Kidney (tissue), 14 donors: ENCODE measurements around the gene MED7. TPM values are rescaled to one million over a fixed set of nuclear protein-coding genes. Genes with fewer than 3 reads are reported as not detected.

Source experiments
- DNase-seq, 5 donors: peaks; one replicate each; pipeline ENCODE4 v3.0.0-alpha.2; 2013 to 2020
- FAIRE-seq: peaks from 2 replicates; lab custom pipeline; 2012; peaks lifted over from hg19 to GRCh38; lab: Jason Lieb, UNC
- H3K27ac ChIP-seq, 2 donors: one replicate each; pipeline ENCODE4 v1.7.0; 2013; ENCODE audit warnings: low read depth in 2 of 2, low read length in 2 of 2, inconsistent platforms in 1 of 2
- H3K27me3 ChIP-seq: one replicate; pipeline ENCODE4 v1.7.1; 2013; ENCODE audit warnings: low read length, inconsistent platforms; ENCODE audit not compliant: control insufficient read depth, insufficient read depth
- H3K36me3 ChIP-seq, 3 donors: one replicate each; pipeline versions ENCODE4 v1.7.0 to v1.7.1; 2013; ENCODE audit warnings: low read length in 3 of 3, control low read depth in 1 of 3, inconsistent platforms in 1 of 3; ENCODE audit not compliant: insufficient read depth in 3 of 3, control insufficient read depth in 2 of 3
- H3K4me1 ChIP-seq, 3 donors: one replicate each; pipeline versions ENCODE4 v1.7.0 to v1.7.1; 2013; ENCODE audit warnings: low read length in 3 of 3, inconsistent platforms in 1 of 3, low read depth in 1 of 3; ENCODE audit not compliant: control insufficient read depth in 2 of 3, insufficient read depth in 2 of 3
- H3K4me3 ChIP-seq, 3 donors: one replicate each; pipeline versions ENCODE4 v1.7.0 to v1.8.1; 2013; ENCODE audit warnings: low read length in 3 of 3, control low read depth in 1 of 3, inconsistent platforms in 1 of 3
- H3K9ac ChIP-seq, 3 donors: one replicate each; pipeline versions ENCODE4 v1.7.0 to v1.7.1; 2013; ENCODE audit warnings: low read length in 3 of 3, control low read depth in 1 of 3, inconsistent platforms in 1 of 3
- H3K9me3 ChIP-seq, 3 donors: one replicate each; pipeline versions ENCODE4 v1.7.0 to v1.7.1; 2013; ENCODE audit warnings: low read length in 3 of 3, control low read depth in 1 of 3, inconsistent platforms in 1 of 3; ENCODE audit not compliant: control insufficient read depth in 2 of 3, insufficient read depth in 1 of 3
- CTCF ChIP-seq: IDR thresholded peaks from 3 replicates; pipeline ENCODE4 v1.5.1; 2012; ENCODE audit warnings: mild to moderate bottlenecking, moderate library complexity, borderline replicate concordance; ENCODE audit not compliant: insufficient read depth; ENCODE audit errors: extremely low read depth
- intact Hi-C: fragments of 100-400 bp; cut with DNase I; formaldehyde crosslinking; loops from one replicate; pipeline ENCODE4 v1.11.1; 2022
- polyA plus RNA-seq: library from polyadenylated mRNA; stranded (reverse); fragments of 350-450 nt; fragmentation: Illumina TruSeq; extraction: RNeasy Lipid Tissue Mini Kit (QIAGEN cat#74804); gene quantifications from one replicate; pipeline ENCODE4 v1.2.3, GENCODE V29; 2014; ENCODE audit warnings: low read depth, low replicate concordance; ENCODE audit not compliant: insufficient read depth
- total RNA-seq: library from RNA; stranded (reverse); fragmentation: NEBNext Ultra II Directional; extraction: Animal tissue kit (Norgen Biotek cat#: 25700); gene quantifications from one replicate; pipeline ENCODE4 v1.2.1, GENCODE V29; 2021
- donor health status: control.
- donor health status: control.
- donor health status: control.
- donor health status: control.
- donor health status: control.
- donor health status: DM: yes; HTN: yes; CAD: no.
- donor health status: Normal renal cell carcinoma (clear cell type).

Gene MED7
- total and polyA plus RNA-seq, 2 donors from 2014 or later: 18.2 to 28.6 TPM

GRCh38 chr5:157148734-157149615 lies 6.3 kb upstream of the MED7 start:
- Histone ChIP-seq H3K4me3 (no peak overlapping the region), H3K4me1 (no peaks in the 10 kb centered on the region), H3K9me3 (no peaks in the 10 kb centered on the region), H3K9ac (no peak overlapping the region), H3K27ac (no peak overlapping the region), H3K36me3 (no peaks in the 10 kb centered on the region), H3K27me3 (no peaks in the 10 kb centered on the region)
- intact Hi-C loops: no loop called here
- TF ChIP-seq CTCF: peak; percentile 86
- peak in 4 of 5 donors; percentile 62 to 89 (median 81) for DNase-seq
- peak; percentile 47 for FAIRE-seq

GRCh38 chr5:157143127-157143971 lies 684 bp upstream of the MED7 start:
- H3K36me3 ChIP-seq: peaks cover 0 to 2% (median 0%) of the 10 kb centered on the region in 3 donors
- H3K9ac ChIP-seq: peak overlapping the region; percentile 57 to 96 (median 95)
- FAIRE-seq (no peak), DNase-seq (peak in 4 of 5 donors; percentile 45 to 71 (median 58))
- peaks cover 0 to 10% (median 6%) of the 10 kb centered on the region in 3 donors for H3K4me1 ChIP-seq
- H3K4me3 ChIP-seq: peak overlapping the region; percentile 96 to 97 (median 96)
- no peak for TF ChIP-seq CTCF
- intact Hi-C loops: no loop called here
- no peaks in the 10 kb centered on the region for H3K9me3 ChIP-seq
- no peaks in the 10 kb centered on the region for H3K27me3 ChIP-seq
- H3K27ac ChIP-seq: peak overlapping the region; percentile 68 to 91

GRCh38 chr5:157137691-157138090 lies 5.0 kb downstream of the MED7 start:
- DNase-seq: no peak
- no peaks in the 10 kb centered on the region for H3K9me3 ChIP-seq
- no peaks in the 10 kb centered on the region for H3K27me3 ChIP-seq
- intact Hi-C loops: no loop called here
- H3K9ac ChIP-seq: no peak overlapping the region
- H3K36me3 ChIP-seq: peaks cover 3 to 6% (median 6%) of the 10 kb centered on the region in 3 donors
- no peak overlapping the region for H3K4me3 ChIP-seq
- no peak for TF ChIP-seq CTCF
- FAIRE-seq: no peak
- H3K4me1 ChIP-seq: peaks cover 0 to 6% (median 4%) of the 10 kb centered on the region in 3 donors
- no peak overlapping the region for H3K27ac ChIP-seq
